ENCODE measurements around the gene GALK1. TPM values are rescaled to one million over a fixed set of nuclear protein-coding genes. Genes with fewer than 3 reads are reported as not detected.
"Not testable (repeated sequence)": the region's sequence is repeated elsewhere in the genome, so short reads cannot be mapped to it uniquely, and the experiment has no call there.

The GALK1 gene
- polyA plus RNA-seq, 2 of the 4 experiments (the other 2 are of a cell fraction) = 20.7 to 54.3 TPM

GRCh38 chr17:75778066-75778860 lies 13.3 kb upstream of the GALK1 start:
- peaks cover 32% of the 10 kb centered on the region for H3K4me1 ChIP-seq
- not testable (repeated sequence) for DNase-seq (ENCODE audit: low read depth in 1 of 2, low spot score in 1 of 2); H3K9me3 ChIP-seq; ATAC-seq
- H3K4me2 ChIP-seq = peak overlapping the region; percentile 79
- 10% methylated on average over 19 of the region's 19 CpGs for WGBS (ENCODE audit: missing lambda C conversion rate)
- POLR2A ChIA-PET = interaction anchor here (0.6 to 4.2 kb wide), 6 partner anchors 13 to 77 kb away, joined by 3 to 40 read pairs (median 4); partner anchors contain the start of genes GALK1 and WBP2
- peak; percentile 32 for FAIRE-seq
- peak overlapping the region; percentile 93 to 95 for H3K27ac ChIP-seq
- CTCF ChIA-PET = interaction anchor here (0.6 to 9.7 kb wide), 18 partner anchors 8 to 159 kb away, joined by 3 to 131 read pairs (median 4); partner anchors contain the start of genes GALK1, TRIM47 and TRIM65
- peak; percentile 18; the same call in 1 of the 2 replicates for TF ChIP-seq HOXA7 (CRISPR knock-in tag; IDR thresholded peaks at IDR 0.05)
- peak overlapping the region; percentile 69 for H3K4me3 ChIP-seq

- Histone ChIP-seq H3K27ac (no peak overlapping the region), H3K9me3 (no peaks in the 10 kb centered on the region), H3K4me2 (peak overlapping the region; percentile 79), H3K4me1 (peaks cover 27% of the 10 kb centered on the region), H3K4me3 (peak overlapping the region; percentile 69)
- ATAC-seq (no peak), DNase-seq (ENCODE audit: low read depth in 1 of 2, low spot score in 1 of 2) (no peak), FAIRE-seq (no peak)
- 0 out of 2 replicates have a peak, but pooled peaks have one; percentile 11 for TF ChIP-seq EHF (CRISPR knock-in tag; IDR thresholded peaks at IDR 0.05)
- TF ChIP-seq SREBF2 (IDR thresholded peaks at IDR 0.05) = no peak
- TF ChIP-seq HOXB5 (CRISPR knock-in tag; IDR thresholded peaks at IDR 0.05) = 0 out of 2 replicates have a peak, but pooled peaks have one; percentile 13
- no peak for TF ChIP-seq JUN (IDR thresholded peaks at IDR 0.05)
- TF ChIP-seq TFCP2L1 (CRISPR knock-in tag; IDR thresholded peaks at IDR 0.05) = 0 out of 2 replicates have a peak, but pooled peaks have one; percentile 51
- TF ChIP-seq POLR2AphosphoS2 (conservative IDR thresholded peaks at IDR 0.05; ENCODE audit: low read length) = no peak
- TF ChIP-seq FOSB (CRISPR knock-in tag; IDR thresholded peaks at IDR 0.05) = 0 out of 2 replicates have a peak, but pooled peaks have one; percentile 52
- ChIA-PET CTCF (interaction anchor here (0.6 to 9.7 kb wide), 16 partner anchors 9 to 158 kb away, joined by 3 to 131 read pairs (median 4); partner anchors contain the start of genes GALK1, SMIM5, TRIM47 and TRIM65), POLR2A (interaction anchor here (0.9 to 4.2 kb wide), 3 partner anchors 13 to 101 kb away, joined by 3 to 40 read pairs (median 9); partner anchors contain the start of genes GALK1 and TRIM47)
- 38% methylated on average over 2 of the region's 2 CpGs for WGBS (ENCODE audit: missing lambda C conversion rate)
Measured at GRCh38 chr17:75777296-75777922, 12.4 kb upstream of the GALK1 start.

GRCh38 chr17:75776386-75777295 lies 11.6 kb upstream of the GALK1 start:
- POLR2A ChIA-PET = interaction anchor here (0.7 to 4.2 kb wide), 10 partner anchors 7 to 120 kb away, joined by 3 to 40 read pairs (median 4); partner anchors contain the start of genes GALK1, TRIM47, TRIM65 and UNK
- ATAC-seq (no peak), FAIRE-seq (no peak), DNase-seq (ENCODE audit: low read depth in 1 of 2, low spot score in 1 of 2) (no peak)
- CTCF ChIA-PET = interaction anchor here (0.6 to 9.7 kb wide), 17 partner anchors 8 to 215 kb away, joined by 3 to 131 read pairs (median 4); partner anchors contain the start of genes GALK1, SMIM5 and WBP2
- Histone ChIP-seq H3K4me2 (peak overlapping the region; percentile 79), H3K4me1 (peaks cover 27% of the 10 kb centered on the region), H3K9me3 (no peaks in the 10 kb centered on the region), H3K4me3 (peak overlapping the region; percentile 69; the same call in 1 of the 3 replicates), H3K27ac (no peak overlapping the region)
- WGBS (ENCODE audit: missing lambda C conversion rate) = 84% methylated on average over 15 of the region's 15 CpGs
- TF ChIP-seq SMC3 (IDR thresholded peaks at IDR 0.05) = no peak
- no peak for TF ChIP-seq ELK1 (IDR thresholded peaks at IDR 0.05; ENCODE audit: low read depth, low read length)
- no peak for TF ChIP-seq HEYL (CRISPR knock-in tag; IDR thresholded peaks at IDR 0.05)
- peak; percentile 88 for TF ChIP-seq FOSB (CRISPR knock-in tag; IDR thresholded peaks at IDR 0.05)
- TF ChIP-seq ZC3H11A (IDR thresholded peaks at IDR 0.05) = no peak
- TF ChIP-seq SREBF2 (IDR thresholded peaks at IDR 0.05) = no peak
- no peak for TF ChIP-seq CTCF (IDR thresholded peaks at IDR 0.05)
- TF ChIP-seq HOXB5 (CRISPR knock-in tag; IDR thresholded peaks at IDR 0.05) = no peak
- TF ChIP-seq FOXS1 (CRISPR knock-in tag; IDR thresholded peaks at IDR 0.05) = no peak
- TF ChIP-seq RNF2 (IDR thresholded peaks at IDR 0.05; ENCODE audit: borderline replicate concordance, low read depth) = no peak
- TF ChIP-seq JUN (IDR thresholded peaks at IDR 0.05) = peak; percentile 58 to 81
- TF ChIP-seq RCOR1 (IDR thresholded peaks at IDR 0.05; ENCODE audit: low read depth, low read length) = no peak
- no peak for TF ChIP-seq MAZ (IDR thresholded peaks at IDR 0.05; ENCODE audit: borderline replicate concordance, low read depth, low read length)
- peak; percentile 82 for TF ChIP-seq HOXA7 (CRISPR knock-in tag; IDR thresholded peaks at IDR 0.05)
- no peak for TF ChIP-seq PBX3 (IDR thresholded peaks at IDR 0.05)
- TF ChIP-seq PHF8 (IDR thresholded peaks at IDR 0.05; ENCODE audit: borderline replicate concordance, low read depth) = no peak
- no peak for TF ChIP-seq ZNF302 (CRISPR knock-in tag; IDR thresholded peaks at IDR 0.05)
- TF ChIP-seq EHMT2 (IDR thresholded peaks at IDR 0.05; ENCODE audit: low read depth) = no peak
- TF ChIP-seq NR3C1 (IDR thresholded peaks at IDR 0.05) = no peak
- TF ChIP-seq KDM5A (IDR thresholded peaks at IDR 0.05) = no peak
- no peak for TF ChIP-seq ZSCAN20 (CRISPR knock-in tag; IDR thresholded peaks at IDR 0.05)
